GM23338 (cell line): ENCODE measurements around the gene PAFAH2.

Experiments
- CTCF ChIP-seq, 2 experiments: fragments of 200-600 bp in 1 of 2; sonication (generic) in 1 of 2; conservative IDR thresholded peaks; 2 replicates each; pipeline versions ENCODE4 v1.5.1 to v1.6.1; 2016 to 2017; ENCODE audit warnings: antibody characterized with exemption in 2 of 2, low read depth in 2 of 2, mild to moderate bottlenecking in 2 of 2, moderate library complexity in 1 of 2
- EZH2 ChIP-seq: fragments of 200-600 bp; sonication (generic); IDR thresholded peaks from one replicate; pipeline ENCODE4 v1.8.0; 2017; ENCODE audit warnings: antibody characterized with exemption, mild to moderate bottlenecking, low read depth; ENCODE audit not compliant: unreplicated experiment
- EZH2phosphoT487 ChIP-seq: fragments of 200-600 bp; sonication (generic); IDR thresholded peaks from one replicate; pipeline ENCODE4 v1.8.1; 2018; ENCODE audit warnings: antibody characterized with exemption; ENCODE audit not compliant: unreplicated experiment
- NANOG ChIP-seq: IDR thresholded peaks from 2 replicates; pipeline ENCODE4 v1.6.1; 2016; ENCODE audit warnings: antibody characterized with exemption, borderline replicate concordance
- POLR2AphosphoS5 ChIP-seq: IDR thresholded peaks from 2 replicates; pipeline ENCODE4 v1.6.1; 2016; ENCODE audit warnings: antibody characterized with exemption, low read depth
- ZNF114 ChIP-seq: fragments of 250-450 bp; sonication (Bioruptor Pico); IDR thresholded peaks from 2 replicates; pipeline ENCODE4 v1.5.0; 2020; ENCODE audit warnings: mild to moderate bottlenecking, moderate library complexity
- ZNF462 ChIP-seq: fragments of 250-450 bp; sonication (Bioruptor Pico); IDR thresholded peaks from 2 replicates; pipeline ENCODE4 v1.5.0; 2020; ENCODE audit warnings: mild to moderate bottlenecking, moderate library complexity
- TF ChIP-seq, protein P1 (sequence below): IDR thresholded peaks from one replicate; pipeline ENCODE4 v1.6.1; 2018; ENCODE audit warnings: antibody characterized with exemption; ENCODE audit not compliant: unreplicated experiment

DNA sequence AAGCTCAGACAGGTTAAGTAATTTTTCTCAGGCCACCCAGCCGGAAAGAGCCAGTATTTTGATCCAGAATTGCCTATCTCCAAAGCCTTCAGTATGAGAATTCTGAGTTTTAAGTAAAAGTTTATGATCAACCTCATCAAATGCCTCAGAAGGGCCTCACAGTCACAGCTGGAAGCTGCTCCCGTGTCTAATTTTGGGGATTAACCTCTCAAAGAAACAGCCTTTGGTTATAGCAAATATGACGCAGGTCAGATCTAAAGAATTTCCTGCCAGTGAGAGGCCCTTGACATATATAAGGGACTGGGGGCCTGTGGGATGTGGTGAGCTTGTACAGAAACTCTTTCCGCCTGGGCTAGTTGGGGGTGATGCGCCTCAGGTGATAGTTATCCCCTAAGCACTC, 26.0 kb upstream of the PAFAH2 start:
- TF ChIP-seq POLR2AphosphoS5, result no peak
- TF ChIP-seq CTCF (conservative IDR thresholded peaks at IDR 0.05; ENCODE audit: low read depth in 2 of 2), result no peak
- no peak for TF ChIP-seq NANOG
- no peak for TF ChIP-seq EZH2
- TF ChIP-seq, protein P1, sequence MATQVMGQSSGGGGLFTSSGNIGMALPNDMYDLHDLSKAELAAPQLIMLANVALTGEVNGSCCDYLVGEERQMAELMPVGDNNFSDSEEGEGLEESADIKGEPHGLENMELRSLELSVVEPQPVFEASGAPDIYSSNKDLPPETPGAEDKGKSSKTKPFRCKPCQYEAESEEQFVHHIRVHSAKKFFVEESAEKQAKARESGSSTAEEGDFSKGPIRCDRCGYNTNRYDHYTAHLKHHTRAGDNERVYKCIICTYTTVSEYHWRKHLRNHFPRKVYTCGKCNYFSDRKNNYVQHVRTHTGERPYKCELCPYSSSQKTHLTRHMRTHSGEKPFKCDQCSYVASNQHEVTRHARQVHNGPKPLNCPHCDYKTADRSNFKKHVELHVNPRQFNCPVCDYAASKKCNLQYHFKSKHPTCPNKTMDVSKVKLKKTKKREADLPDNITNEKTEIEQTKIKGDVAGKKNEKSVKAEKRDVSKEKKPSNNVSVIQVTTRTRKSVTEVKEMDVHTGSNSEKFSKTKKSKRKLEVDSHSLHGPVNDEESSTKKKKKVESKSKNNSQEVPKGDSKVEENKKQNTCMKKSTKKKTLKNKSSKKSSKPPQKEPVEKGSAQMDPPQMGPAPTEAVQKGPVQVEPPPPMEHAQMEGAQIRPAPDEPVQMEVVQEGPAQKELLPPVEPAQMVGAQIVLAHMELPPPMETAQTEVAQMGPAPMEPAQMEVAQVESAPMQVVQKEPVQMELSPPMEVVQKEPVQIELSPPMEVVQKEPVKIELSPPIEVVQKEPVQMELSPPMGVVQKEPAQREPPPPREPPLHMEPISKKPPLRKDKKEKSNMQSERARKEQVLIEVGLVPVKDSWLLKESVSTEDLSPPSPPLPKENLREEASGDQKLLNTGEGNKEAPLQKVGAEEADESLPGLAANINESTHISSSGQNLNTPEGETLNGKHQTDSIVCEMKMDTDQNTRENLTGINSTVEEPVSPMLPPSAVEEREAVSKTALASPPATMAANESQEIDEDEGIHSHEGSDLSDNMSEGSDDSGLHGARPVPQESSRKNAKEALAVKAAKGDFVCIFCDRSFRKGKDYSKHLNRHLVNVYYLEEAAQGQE, result no peak
- no peak for TF ChIP-seq EZH2phosphoT487
- no peak for TF ChIP-seq ZNF114
- TF ChIP-seq ZNF462, result no peak
